HepG2 (cell line): ENCODE data around the gene PRR33. TPM values are rescaled to one million over a fixed set of nuclear protein-coding genes. Genes with fewer than 3 reads are reported as not detected.

Source experiments
- ATAC-seq: fragments of 200-7000 bp; cut with Tn5 transposase; 3 replicates; pipeline ENCODE4 v1.9.1; 2020; ENCODE audit warnings: mild to moderate bottlenecking, moderate library complexity
- BruUV-seq: library from RNA; stranded (reverse); fragments of 400-500 nt; replicated peaks from 2 replicates; lab custom pipeline; 2021; lab: Mats Ljungman, UMichigan
- CTCF ChIA-PET: fragments of 300-600 bp; formaldehyde crosslinking; extraction: SDS; loops from one replicate; lab custom pipeline; 2021; ENCODE audit warnings: low total read pairs, inconsistent platforms, low intra/inter-chr PET ratio; lab: Yijun Ruan, JAX
- POLR2A ChIA-PET: fragments of 350-600 bp; sonication (Branson Sonifier 250); formaldehyde crosslinking; loops from one replicate; lab custom pipeline; 2020; ENCODE audit warnings: antibody characterized with exemption, inconsistent platforms; lab: Yijun Ruan, JAX
- DNase-seq: peaks from one replicate; pipeline ENCODE4 v3.0.0-alpha.2; 2015; ENCODE audit warnings: low spot score
- FAIRE-seq: peaks from 3 replicates; lab custom pipeline; 2011; peaks lifted over from hg19 to GRCh38; lab: Jason Lieb, UNC
- H2AFZ ChIP-seq: one replicate; pipeline ENCODE4 v1.6.1; 2011; ENCODE audit warnings: low read length, inconsistent platforms
- H3K27ac ChIP-seq: fragments of 300-600 bp; 3 replicates; pipeline ENCODE4 v1.8.0; 2011; ENCODE audit warnings: mixed run types, mild to moderate bottlenecking, mixed read lengths, low read length, inconsistent platforms; ENCODE audit not compliant: insufficient read depth; ENCODE audit errors: extremely low read length
- H3K27me3 ChIP-seq, 2 experiments: fragments of 200-600 bp in 1 of 2; 2 replicates in 1 of 2; 3 replicates in 1 of 2; pipeline versions ENCODE4 v1.6.0 to v1.8.0; 2011; ENCODE audit warnings: low read length in 2 of 2, mild to moderate bottlenecking in 2 of 2, moderate library complexity in 2 of 2, inconsistent platforms in 1 of 2; ENCODE audit not compliant: insufficient read depth in 2 of 2, control insufficient read depth in 1 of 2
- H3K36me3 ChIP-seq, 2 experiments: fragments of 200-600 bp in 1 of 2; replicated peaks in 1 of 2; 2 replicates in 1 of 2; 3 replicates in 1 of 2; pipeline versions ENCODE4 v1.5.1 to v1.8.0; 2011; ENCODE audit warnings: low read length in 2 of 2, inconsistent platforms in 1 of 2; ENCODE audit not compliant: insufficient read depth in 2 of 2, control insufficient read depth in 1 of 2
- H3K4me1 ChIP-seq: 2 replicates; pipeline ENCODE4 v1.5.1; 2012; ENCODE audit warnings: low read length, inconsistent platforms; ENCODE audit not compliant: insufficient read depth
- H3K4me2 ChIP-seq: 2 replicates; pipeline ENCODE4 v1.6.0; 2011; ENCODE audit warnings: low read depth, low read length, inconsistent platforms
- H3K4me3 ChIP-seq, 3 experiments: fragments of 200-600 bp in 1 of 3; sonication (generic), shearing (Covaris generic) in 1 of 3; replicated peaks in 1 of 3; 2 replicates each; pipeline ENCODE4 v1.5.1; 2011 to 2016; ENCODE audit warnings: low read length in 3 of 3, inconsistent platforms in 2 of 3, low read depth in 2 of 3, mild to moderate bottlenecking in 2 of 3, control low read depth in 1 of 3, mixed read lengths in 1 of 3; ENCODE audit not compliant: insufficient read depth in 1 of 3
- H3K79me2 ChIP-seq: one replicate; pipeline ENCODE4 v1.6.1; 2011; ENCODE audit warnings: low read length, inconsistent platforms; ENCODE audit not compliant: insufficient read depth
- H3K9ac ChIP-seq: 2 replicates; pipeline ENCODE4 v1.6.0; 2011; ENCODE audit warnings: mild to moderate bottlenecking, low read depth, low read length, inconsistent platforms; ENCODE audit not compliant: insufficient read depth
- H3K9me3 ChIP-seq: 2 replicates; pipeline ENCODE4 v1.5.1; 2012; ENCODE audit warnings: mild to moderate bottlenecking, low read length
- H4K20me1 ChIP-seq: 2 replicates; pipeline ENCODE4 v1.6.0; 2011; ENCODE audit warnings: inconsistent platforms, mild to moderate bottlenecking, low read length, moderate library complexity; ENCODE audit not compliant: insufficient read depth
- DMTF1 ChIP-seq: sonication (generic); formaldehyde crosslinking; IDR thresholded peaks from 2 replicates; pipeline ENCODE4 v1.4.0; 2020; ENCODE audit warnings: mild to moderate bottlenecking, missing genetic modification reagents
- GPN1 ChIP-seq: sonication (generic); formaldehyde crosslinking; IDR thresholded peaks from 2 replicates; pipeline ENCODE4 v1.5.1; 2020; ENCODE audit warnings: missing genetic modification reagents, borderline replicate concordance
- PLRG1 ChIP-seq: fragments of 450-650 bp; conservative IDR thresholded peaks from 2 replicates; pipeline ENCODE4 v1.6.1; 2016
- ZFP37 ChIP-seq: sonication (generic); formaldehyde crosslinking; IDR thresholded peaks from 2 replicates; pipeline ENCODE4 v1.4.0; 2020; ENCODE audit warnings: missing genetic modification reagents, borderline replicate concordance
- ZNF75D ChIP-seq: sonication (generic); formaldehyde crosslinking; IDR thresholded peaks from 2 replicates; pipeline ENCODE4 v1.8.1; 2023; ENCODE audit warnings: missing genetic modification reagents, mild to moderate bottlenecking, borderline replicate concordance
- ZNF800 ChIP-seq: sonication (generic); formaldehyde crosslinking; IDR thresholded peaks from 2 replicates; pipeline ENCODE4 v1.4.0; 2020; ENCODE audit warnings: missing genetic modification reagents
- ZSCAN12 ChIP-seq: sonication (generic); formaldehyde crosslinking; IDR thresholded peaks from 2 replicates; pipeline ENCODE4 v1.9.0; 2021; ENCODE audit warnings: mild to moderate bottlenecking, missing genetic modification reagents
- WGBS: methylation state at CpG from one replicate; pipeline ENCODE4 v1.1.6; 2017; ENCODE audit warnings: low lambda C conversion rate; 5-methylcytosine and 5-hydroxymethylcytosine counted together
- in situ Hi-C: cut with HindIII; loops from 2 replicates; pipeline ENCODE4 v1.10.0; 2017; ENCODE audit warnings: low pct_unique_long_range_greater_than_20kb; ENCODE audit not compliant: extremely low pct_ligation_motif_present
- intact Hi-C: fragments of 100-400 bp; cut with micrococcal nuclease; formaldehyde crosslinking; loops from one replicate; pipeline ENCODE4 v1.10.0; 2022; ENCODE audit not compliant: unreplicated experiment
- polyA plus RNA-seq, 8 experiments: library from polyadenylated mRNA; depleted of rRNA in 3 of 8; stranded (reverse) in 7 of 8; unstranded in 1 of 8; fragments of >200 nt; fragmentation: Illumina TruSeq in 4 of 8; extraction: Trizol in 4 of 8; gene quantifications; 2 replicates each; pipeline versions ENCODE4 v1.2.1 to v1.2.3, GENCODE V29; 2011 to 2016; ENCODE audit warnings: low read depth in 4 of 8, missing spikeins in 1 of 8, mixed read lengths in 1 of 8; ENCODE audit not compliant: insufficient read depth in 1 of 8
- total RNA-seq, 5 experiments: library from RNA; depleted of rRNA; stranded (reverse); fragments of >200 nt; fragmentation: Illumina TruSeq; extraction: Trizol; gene quantifications; 2 replicates each; pipeline ENCODE4 v1.2.3, GENCODE V29; 2016; ENCODE audit warnings: low read depth in 1 of 5
- TF ChIP-seq, protein P1 (sequence below), 2 experiments: sonication (generic) in 1 of 2; formaldehyde crosslinking in 1 of 2; IDR thresholded peaks; 2 replicates each; pipeline versions ENCODE4 v1.6.1 to v1.9.0; 2014 to 2022; ENCODE audit warnings: antibody characterized with exemption in 1 of 2, borderline replicate concordance in 1 of 2, inconsistent platforms in 1 of 2, low read depth in 1 of 2, missing genetic modification reagents in 1 of 2
- TF ChIP-seq, protein P2 (sequence below): sonication (generic); formaldehyde crosslinking; IDR thresholded peaks from 2 replicates; pipeline ENCODE4 v1.4.0; 2020; ENCODE audit warnings: low read depth, mild to moderate bottlenecking, missing genetic modification reagents
- TF ChIP-seq, protein P3 (sequence below): sonication (generic); formaldehyde crosslinking; IDR thresholded peaks from 2 replicates; pipeline ENCODE4 v1.4.0; 2020; ENCODE audit warnings: missing genetic modification reagents

The PRR33 gene
- total and polyA plus RNA-seq, 2 of the 13 experiments (the other 11 are each of a cell fraction or from before 2014, with no cell fraction given): not detected

DNA sequence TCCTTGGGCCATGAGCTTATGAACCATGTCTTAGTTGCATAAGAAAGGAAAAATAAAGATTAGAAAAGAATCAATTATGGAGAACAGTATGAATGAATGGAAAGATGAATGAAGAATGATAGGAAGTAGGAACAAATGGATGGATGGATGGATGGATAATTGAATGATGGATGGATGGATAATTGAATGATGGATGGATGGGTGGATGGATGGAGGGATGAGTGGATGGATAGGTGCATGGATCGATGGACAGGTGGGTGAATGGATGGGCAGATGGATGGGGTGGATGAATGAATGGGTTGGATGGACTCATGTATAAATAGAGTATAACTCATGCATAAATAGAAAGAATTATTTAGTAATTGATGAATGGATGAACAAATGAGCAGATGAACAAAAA lies 31.6 kb downstream of the PRR33 start:
- FAIRE-seq: no peak
- no peak overlapping the region for H3K27ac ChIP-seq
- H3K9ac ChIP-seq: no peak overlapping the region
- no peak overlapping the region for H3K4me2 ChIP-seq
- no peaks in the 10 kb centered on the region for H3K79me2 ChIP-seq
- no TSS peak for BruUV-seq
- in situ Hi-C loops: no loop called here
- WGBS: 0% methylated on average over 1 of the region's 1 CpG
- H3K36me3 ChIP-seq: no peaks in the 10 kb centered on the region
- H2AFZ ChIP-seq: no peak overlapping the region
- no peak for ATAC-seq
- no peaks in the 10 kb centered on the region for H3K9me3 ChIP-seq
- no peaks in the 10 kb centered on the region for H4K20me1 ChIP-seq
- intact Hi-C loops: no loop called here
- ChIA-PET POLR2A (no interaction called here), CTCF (no interaction called here)
- no peaks in the 10 kb centered on the region for H3K4me1 ChIP-seq
- peaks cover 17 to 57% of the 10 kb centered on the region in 2 experiments for H3K27me3 ChIP-seq
- H3K4me3 ChIP-seq: no peak overlapping the region
- no peak for DNase-seq
- no peak for TF ChIP-seq ZSCAN12 (CRISPR knock-in tag)
- TF ChIP-seq ZNF800: no peak
- TF ChIP-seq, protein P1, sequence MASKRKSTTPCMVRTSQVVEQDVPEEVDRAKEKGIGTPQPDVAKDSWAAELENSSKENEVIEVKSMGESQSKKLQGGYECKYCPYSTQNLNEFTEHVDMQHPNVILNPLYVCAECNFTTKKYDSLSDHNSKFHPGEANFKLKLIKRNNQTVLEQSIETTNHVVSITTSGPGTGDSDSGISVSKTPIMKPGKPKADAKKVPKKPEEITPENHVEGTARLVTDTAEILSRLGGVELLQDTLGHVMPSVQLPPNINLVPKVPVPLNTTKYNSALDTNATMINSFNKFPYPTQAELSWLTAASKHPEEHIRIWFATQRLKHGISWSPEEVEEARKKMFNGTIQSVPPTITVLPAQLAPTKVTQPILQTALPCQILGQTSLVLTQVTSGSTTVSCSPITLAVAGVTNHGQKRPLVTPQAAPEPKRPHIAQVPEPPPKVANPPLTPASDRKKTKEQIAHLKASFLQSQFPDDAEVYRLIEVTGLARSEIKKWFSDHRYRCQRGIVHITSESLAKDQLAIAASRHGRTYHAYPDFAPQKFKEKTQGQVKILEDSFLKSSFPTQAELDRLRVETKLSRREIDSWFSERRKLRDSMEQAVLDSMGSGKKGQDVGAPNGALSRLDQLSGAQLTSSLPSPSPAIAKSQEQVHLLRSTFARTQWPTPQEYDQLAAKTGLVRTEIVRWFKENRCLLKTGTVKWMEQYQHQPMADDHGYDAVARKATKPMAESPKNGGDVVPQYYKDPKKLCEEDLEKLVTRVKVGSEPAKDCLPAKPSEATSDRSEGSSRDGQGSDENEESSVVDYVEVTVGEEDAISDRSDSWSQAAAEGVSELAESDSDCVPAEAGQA (IDR thresholded peaks at IDR 0.05; ENCODE audit: low read depth): no peak
- TF ChIP-seq, protein P1 (CRISPR knock-in tag; IDR thresholded peaks at IDR 0.05; ENCODE audit: borderline replicate concordance): no peak
- TF ChIP-seq GPN1: no peak
- TF ChIP-seq PLRG1: no peak
- no peak for TF ChIP-seq ZFP37 (CRISPR knock-in tag)
- TF ChIP-seq DMTF1 (CRISPR knock-in tag): no peak
- TF ChIP-seq, protein P2, sequence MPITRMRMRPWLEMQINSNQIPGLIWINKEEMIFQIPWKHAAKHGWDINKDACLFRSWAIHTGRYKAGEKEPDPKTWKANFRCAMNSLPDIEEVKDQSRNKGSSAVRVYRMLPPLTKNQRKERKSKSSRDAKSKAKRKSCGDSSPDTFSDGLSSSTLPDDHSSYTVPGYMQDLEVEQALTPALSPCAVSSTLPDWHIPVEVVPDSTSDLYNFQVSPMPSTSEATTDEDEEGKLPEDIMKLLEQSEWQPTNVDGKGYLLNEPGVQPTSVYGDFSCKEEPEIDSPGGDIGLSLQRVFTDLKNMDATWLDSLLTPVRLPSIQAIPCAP (CRISPR knock-in tag): no peak
- TF ChIP-seq, protein P3, sequence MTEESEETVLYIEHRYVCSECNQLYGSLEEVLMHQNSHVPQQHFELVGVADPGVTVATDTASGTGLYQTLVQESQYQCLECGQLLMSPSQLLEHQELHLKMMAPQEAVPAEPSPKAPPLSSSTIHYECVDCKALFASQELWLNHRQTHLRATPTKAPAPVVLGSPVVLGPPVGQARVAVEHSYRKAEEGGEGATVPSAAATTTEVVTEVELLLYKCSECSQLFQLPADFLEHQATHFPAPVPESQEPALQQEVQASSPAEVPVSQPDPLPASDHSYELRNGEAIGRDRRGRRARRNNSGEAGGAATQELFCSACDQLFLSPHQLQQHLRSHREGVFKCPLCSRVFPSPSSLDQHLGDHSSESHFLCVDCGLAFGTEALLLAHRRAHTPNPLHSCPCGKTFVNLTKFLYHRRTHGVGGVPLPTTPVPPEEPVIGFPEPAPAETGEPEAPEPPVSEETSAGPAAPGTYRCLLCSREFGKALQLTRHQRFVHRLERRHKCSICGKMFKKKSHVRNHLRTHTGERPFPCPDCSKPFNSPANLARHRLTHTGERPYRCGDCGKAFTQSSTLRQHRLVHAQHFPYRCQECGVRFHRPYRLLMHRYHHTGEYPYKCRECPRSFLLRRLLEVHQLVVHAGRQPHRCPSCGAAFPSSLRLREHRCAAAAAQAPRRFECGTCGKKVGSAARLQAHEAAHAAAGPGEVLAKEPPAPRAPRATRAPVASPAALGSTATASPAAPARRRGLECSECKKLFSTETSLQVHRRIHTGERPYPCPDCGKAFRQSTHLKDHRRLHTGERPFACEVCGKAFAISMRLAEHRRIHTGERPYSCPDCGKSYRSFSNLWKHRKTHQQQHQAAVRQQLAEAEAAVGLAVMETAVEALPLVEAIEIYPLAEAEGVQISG (CRISPR knock-in tag): no peak
- TF ChIP-seq ZNF75D (CRISPR knock-in tag): no peak
